ENCODE results near the gene CYP19A1.

The CYP19A1 gene

DNA sequence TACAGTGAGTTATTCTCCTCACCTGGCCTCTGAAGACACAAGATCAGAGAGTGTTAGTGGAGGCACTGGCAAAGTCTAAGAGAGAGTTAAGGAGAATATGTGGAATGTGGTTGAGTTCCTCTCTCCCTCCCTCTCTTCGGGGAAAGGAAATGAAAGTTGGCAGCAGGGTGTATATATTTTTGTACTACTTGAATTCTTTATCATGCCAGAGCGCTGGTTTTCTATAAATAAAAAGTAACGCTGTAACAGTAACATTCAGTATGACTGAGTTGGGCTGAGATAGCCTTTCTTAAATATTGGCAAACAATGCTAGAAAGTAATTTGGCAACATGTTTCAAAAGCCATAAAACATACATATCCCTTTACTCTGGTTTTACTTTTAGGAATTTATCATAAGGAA, 166.2 kb downstream of the CYP19A1 start:
- DNase-seq: peak; percentile 58

DNA sequence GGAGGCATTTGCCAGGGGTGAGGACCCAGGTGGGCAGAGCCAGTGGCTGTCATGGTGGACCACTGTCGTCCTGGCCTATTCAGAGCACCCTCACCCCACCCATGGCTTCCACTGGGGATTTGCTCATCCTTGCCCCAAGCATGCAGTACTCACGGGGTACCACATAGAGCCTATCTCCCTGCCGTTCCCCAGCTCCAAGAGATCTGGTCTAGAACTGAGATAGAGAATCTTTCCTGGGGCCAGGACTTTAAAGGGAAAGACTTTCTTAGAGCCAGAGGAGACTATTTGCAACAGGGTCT, 166.8 kb downstream of the CYP19A1 start:
- no peak for DNase-seq

DNA sequence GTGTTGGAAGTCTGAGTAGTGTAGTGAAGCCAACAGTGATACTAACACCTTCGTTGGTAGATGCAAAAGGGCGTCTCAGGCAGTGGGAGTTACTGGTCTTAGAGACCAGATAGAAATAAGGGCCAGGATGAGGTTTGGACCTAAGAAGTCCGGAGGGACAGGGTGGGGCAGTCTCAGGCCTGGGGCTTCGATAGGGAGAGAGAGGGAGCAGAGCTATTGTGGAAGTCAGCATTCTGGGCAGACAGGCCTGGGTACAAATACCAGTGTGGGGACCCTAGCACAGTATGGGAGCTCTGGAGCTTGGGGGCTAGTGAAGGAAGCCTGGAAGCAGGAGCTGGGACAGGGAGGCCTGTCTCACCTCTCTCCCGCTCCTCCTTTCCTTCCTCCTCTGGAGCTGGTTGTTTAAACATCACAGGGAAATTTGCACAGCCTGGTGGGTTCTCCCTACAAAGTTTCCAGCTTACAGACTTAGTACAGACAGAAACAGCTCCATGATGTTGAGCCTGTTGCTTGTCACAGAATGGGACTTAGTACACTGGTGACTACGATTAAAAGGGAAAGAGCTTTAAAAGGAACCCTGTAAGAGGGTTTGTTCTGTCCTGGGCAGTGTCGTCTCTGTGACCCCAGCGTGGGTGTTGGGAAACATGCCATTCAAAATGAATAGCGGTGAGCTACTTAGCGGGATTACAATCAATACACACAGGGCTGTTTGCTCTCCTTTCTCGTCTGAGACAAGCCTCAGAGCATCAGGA, 167.3 kb downstream of the CYP19A1 start:
- DNase-seq: no peak

DNA sequence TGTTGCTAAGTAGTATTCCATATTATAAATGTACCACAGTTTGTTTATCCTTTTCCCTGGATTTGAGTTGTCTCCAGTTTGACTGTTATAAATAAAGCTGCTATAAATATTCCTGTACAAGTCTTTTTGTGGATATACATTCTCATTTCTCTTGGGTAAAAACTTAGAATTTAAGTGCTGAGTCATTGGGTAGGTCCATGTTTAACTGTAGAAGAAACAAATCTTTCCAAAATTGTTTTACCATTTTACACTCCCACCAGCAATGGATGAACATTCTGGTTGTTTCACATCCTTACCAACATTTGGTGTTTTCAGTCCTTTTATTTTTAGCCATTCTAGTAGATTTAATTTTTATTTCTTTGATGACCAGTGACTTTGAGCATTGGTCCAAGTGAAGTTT, 169.7 kb downstream of the CYP19A1 start:
- peak; percentile 3 for DNase-seq

DNA sequence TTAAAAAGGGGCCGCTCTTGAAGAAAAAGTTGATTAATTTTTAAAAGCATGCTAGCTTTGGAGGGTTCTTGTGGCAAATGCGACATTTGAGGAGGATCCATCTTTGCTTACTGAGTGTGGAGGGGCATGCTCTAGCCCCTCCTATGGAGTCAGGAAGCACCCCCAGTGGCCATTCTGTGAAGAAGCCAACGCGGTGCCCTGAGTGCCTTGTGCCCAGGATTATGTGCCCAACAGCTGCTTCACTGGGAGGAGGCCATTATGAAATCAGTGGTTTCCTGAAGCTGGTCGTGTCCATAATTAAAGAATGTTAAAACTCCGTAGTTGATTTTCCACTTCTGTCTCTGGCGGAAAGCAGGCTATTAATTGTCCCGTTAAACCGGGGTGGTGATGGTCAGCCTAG, 174.6 kb downstream of the CYP19A1 start:
- DNase-seq: no peak

DNA sequence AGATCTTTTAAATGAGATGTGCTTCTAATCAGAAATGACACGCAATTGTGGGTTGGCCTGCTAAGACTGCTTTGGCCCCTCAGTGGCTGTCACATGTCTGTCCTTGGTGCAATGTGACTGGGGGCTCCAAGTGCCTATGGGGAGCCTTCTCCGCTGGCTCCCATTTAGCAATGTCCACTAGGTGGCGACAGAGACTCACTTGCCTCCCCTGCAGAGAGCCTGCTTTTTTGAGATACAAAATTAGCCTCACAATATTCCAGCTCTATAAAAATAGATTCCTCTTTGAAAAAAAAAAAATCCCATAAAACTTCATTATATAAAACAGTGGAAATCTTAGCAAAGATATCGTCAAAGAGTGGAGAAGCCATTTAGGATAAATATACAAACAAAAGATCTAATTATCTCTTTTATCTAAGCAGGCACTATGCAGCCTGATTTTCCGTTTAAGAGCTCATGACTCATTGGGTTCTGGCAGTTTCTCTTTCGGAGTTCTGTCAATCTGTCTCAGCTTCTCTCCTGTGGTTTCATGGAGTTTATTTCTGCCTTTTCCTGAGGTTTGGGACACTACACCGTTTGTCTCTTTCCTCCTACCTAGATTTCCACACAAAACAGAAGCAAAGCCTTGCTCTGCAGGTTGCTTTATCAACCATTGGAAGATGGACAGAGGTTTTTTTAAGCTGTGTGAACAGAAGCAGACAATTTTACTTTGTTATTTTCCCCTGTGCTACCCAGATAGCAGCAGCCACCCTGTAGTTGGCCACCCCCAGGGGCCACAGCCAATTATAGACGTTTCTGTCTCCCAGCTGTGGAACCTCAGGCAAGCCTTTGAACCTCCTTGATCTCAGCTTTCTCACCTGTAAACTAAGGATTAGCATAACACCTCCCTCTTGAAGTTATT, 175.3 kb downstream of the CYP19A1 start:
- peak; percentile 70 for DNase-seq

DNA sequence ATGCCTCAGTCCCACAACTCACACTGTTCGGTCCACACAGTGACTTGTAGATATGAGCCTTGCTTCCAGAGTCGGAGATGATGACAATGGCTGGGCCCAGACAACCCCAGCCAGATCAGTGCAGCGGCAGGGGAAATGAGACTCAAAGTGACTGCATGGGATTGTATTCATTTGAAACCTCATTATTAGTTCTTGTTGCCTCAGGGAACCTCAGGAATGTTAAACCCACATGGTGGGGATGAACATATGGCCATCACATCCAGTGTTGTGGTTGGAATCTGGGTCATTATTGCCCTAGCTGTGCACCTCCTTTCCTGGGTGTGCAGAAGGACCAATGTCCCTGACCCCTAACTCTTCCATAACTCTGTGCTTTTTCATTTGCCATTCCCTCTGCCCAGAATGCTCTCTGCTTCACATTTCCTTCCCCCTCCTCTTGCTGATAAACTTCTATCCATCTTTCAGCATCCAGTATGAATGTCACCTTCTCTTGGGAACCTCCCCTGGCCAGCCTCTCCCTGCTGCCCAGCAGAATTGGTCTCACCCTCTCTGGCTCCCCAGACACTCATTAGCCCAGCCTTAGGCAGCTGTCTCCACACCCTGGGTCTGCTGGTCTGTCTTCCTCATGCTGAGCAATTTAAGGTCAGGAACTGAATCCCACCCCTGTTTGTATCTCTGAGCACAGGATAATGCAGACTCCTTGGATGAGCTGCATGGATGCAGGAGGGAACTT, 176.7 kb downstream of the CYP19A1 start:
- DNase-seq: peak; percentile 52

DNA sequence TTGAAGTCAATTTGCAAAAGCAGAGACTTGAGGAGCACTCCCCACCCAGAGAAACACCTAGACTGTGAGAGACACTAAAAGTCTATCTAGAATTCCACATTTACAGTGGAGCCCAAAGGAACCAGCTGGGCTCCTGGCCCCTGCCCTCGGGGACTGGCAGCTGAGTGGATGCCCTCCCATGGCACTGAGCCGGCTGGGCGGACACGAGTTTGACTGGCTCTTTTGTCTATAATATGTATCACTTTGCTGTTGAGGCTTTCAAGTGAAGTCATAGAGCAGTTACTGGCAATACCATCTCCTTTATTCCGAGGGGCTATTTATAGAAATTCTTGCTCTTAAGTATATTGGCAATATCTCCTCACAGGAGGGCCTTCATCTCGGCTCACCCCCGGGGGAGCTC, 177.9 kb downstream of the CYP19A1 start:
- DNase-seq: no peak
